ENCODE results near the gene GATC. TPM values are rescaled to one million over a fixed set of nuclear protein-coding genes. Genes with fewer than 3 reads are reported as not detected.
A peak's percentile ranks its signal among the peaks of the same experiment; 100 is the strongest.
"Not testable (repeated sequence)": the region's sequence is repeated elsewhere in the genome, so short reads cannot be mapped to it uniquely, and the experiment has no call there.

The GATC gene
- total and polyA plus RNA-seq, 2 donors (not counting 1 experiment from before 2014, with no cell fraction given), result 15.0 to 26.0 TPM

- TF ChIP-seq EZH2 (IDR thresholded peaks at IDR 0.05; ENCODE audit: borderline replicate concordance, insufficient read depth, low read depth, low read length, poor library complexity, severe bottlenecking), result no peak
- TF ChIP-seq CTCF (IDR thresholded peaks at IDR 0.05), result peak; percentile 82
- Histone ChIP-seq H3K27me3 (replicated peaks in 1 of 4; ENCODE audit: control extremely low read depth in 1 of 4, control insufficient read depth in 3 of 4, insufficient read depth in 4 of 4, low read length in 3 of 4) (no peaks in the 10 kb centered on the region), H4K20me1 (ENCODE audit: control insufficient read depth, insufficient read depth, low read length, poor library complexity, severe bottlenecking) (peaks cover 22% of the 10 kb centered on the region), H3K36me3 (replicated peaks in 1 of 2; ENCODE audit: control extremely low read depth in 1 of 2, control insufficient read depth in 1 of 2, extremely low read depth in 1 of 2, insufficient read depth in 2 of 2, low read length in 1 of 2) (peaks cover 3 to 39% of the 10 kb centered on the region in 2 experiments), H3K4me1 (ENCODE audit: control insufficient read depth in 2 of 2, insufficient read depth in 2 of 2, low read length in 2 of 2) (peaks cover 18 to 20% of the 10 kb centered on the region in 2 donors), H3K9me3 (ENCODE audit: control extremely low read depth in 1 of 3, control insufficient read depth in 2 of 3, insufficient read depth in 1 of 3, low read length in 2 of 3) (no peaks in the 10 kb centered on the region), H3K27ac (ENCODE audit: low read length in 2 of 2) (no peak overlapping the region), H3K4me2 (replicated peaks; ENCODE audit: low read depth, low read length, poor library complexity, severe bottlenecking) (peak overlapping the region; percentile 88), H3K9ac (ENCODE audit: low read length) (no peak overlapping the region), H3K4me3 (ENCODE audit: control extremely low read depth in 1 of 5, extremely low read depth in 1 of 5, insufficient read depth in 1 of 5, low read depth in 2 of 5, low read length in 4 of 5) (no peak overlapping the region), H3K79me2 (ENCODE audit: control insufficient read depth, insufficient read depth, low read length) (peaks cover 40% of the 10 kb centered on the region), H2AFZ (ENCODE audit: insufficient read depth, low read depth, low read length, poor library complexity, severe bottlenecking) (no peak overlapping the region)
- CTCF ChIA-PET, result interaction anchor here (0.5 to 1.6 kb wide), 12 partner anchors 9 to 927 kb away, joined by 3 to 7 read pairs (median 3); partner anchors contain the start of gene POP5
- Mint-ChIP-seq H3K27ac (peak overlapping the region; percentile 56), H3K4me3 (peak overlapping the region; percentile 75), H3K27me3 (no peaks in the 10 kb centered on the region), H3K4me1 (peaks cover 32% of the 10 kb centered on the region), H3K9me3 (ENCODE audit: insufficient read depth) (no peaks in the 10 kb centered on the region)
- peak; percentile 42 for ATAC-seq (ENCODE audit: low read depth)
- WGBS (ENCODE audit: insufficient coverage), result no CpG with 5 or more reads among the region's 6 CpGs
- intact Hi-C loops (cut with micrococcal nuclease), result loop anchor here (1.0 to 10.0 kb wide), 9 partner anchors 57 to 1828 kb away; partner anchors contain the start of genes DYNLL1, POP5, RNF10 and SIRT4
- POLR2A ChIA-PET, result interaction anchor here (1.0 kb wide), 1 partner anchor 11 kb away, joined by 4 read pairs; no protein-coding TSS in a partner anchor
- DNase-seq, result peak; percentile 88
Observed at GRCh38 chr12:120439646-120440247, 6.5 kb upstream of the GATC start.

GRCh38 chr12:120444676-120445075, 1.6 kb upstream of the GATC start:
- intact Hi-C loops (cut with micrococcal nuclease), result no loop called here
- TF ChIP-seq EZH2 (IDR thresholded peaks at IDR 0.05; ENCODE audit: borderline replicate concordance, insufficient read depth, low read depth, low read length, poor library complexity, severe bottlenecking) (no peak), CTCF (IDR thresholded peaks at IDR 0.05) (no peak)
- H3K79me2 ChIP-seq (ENCODE audit: control insufficient read depth, insufficient read depth, low read length), result peaks cover 62% of the 10 kb centered on the region
- no peaks in the 10 kb centered on the region for H3K9me3 Mint-ChIP-seq (ENCODE audit: insufficient read depth)
- ChIA-PET POLR2A (no interaction called here), CTCF (interaction anchor here (1.7 to 3.9 kb wide), 2 partner anchors 12 to 24 kb away, joined by 3 to 8 read pairs; no protein-coding TSS in a partner anchor)
- H3K27me3 ChIP-seq (replicated peaks in 1 of 4; ENCODE audit: control extremely low read depth in 1 of 4, control insufficient read depth in 3 of 4, insufficient read depth in 4 of 4, low read length in 3 of 4), result no peaks in the 10 kb centered on the region
- peaks cover 21 to 27% of the 10 kb centered on the region in 2 donors for H3K4me1 ChIP-seq (ENCODE audit: control insufficient read depth in 2 of 2, insufficient read depth in 2 of 2, low read length in 2 of 2)
- no peak for DNase-seq
- no peaks in the 10 kb centered on the region for H3K9me3 ChIP-seq (ENCODE audit: control extremely low read depth in 1 of 3, control insufficient read depth in 2 of 3, insufficient read depth in 1 of 3, low read length in 2 of 3)
- H3K4me3 ChIP-seq (ENCODE audit: control extremely low read depth in 1 of 5, extremely low read depth in 1 of 5, insufficient read depth in 1 of 5, low read depth in 2 of 5, low read length in 4 of 5), result no peak overlapping the region
- no peak overlapping the region for H3K4me2 ChIP-seq (replicated peaks; ENCODE audit: low read depth, low read length, poor library complexity, severe bottlenecking)
- H3K36me3 ChIP-seq (replicated peaks in 1 of 2; ENCODE audit: control extremely low read depth in 1 of 2, control insufficient read depth in 1 of 2, extremely low read depth in 1 of 2, insufficient read depth in 2 of 2, low read length in 1 of 2), result peaks cover 3 to 37% of the 10 kb centered on the region in 2 experiments
- no peak overlapping the region for H3K27ac ChIP-seq (ENCODE audit: low read length in 2 of 2)
- ATAC-seq (ENCODE audit: low read depth), result no peak
- H2AFZ ChIP-seq (ENCODE audit: insufficient read depth, low read depth, low read length, poor library complexity, severe bottlenecking), result no peak overlapping the region
- 83% methylated on average over 1 of the region's 2 CpGs for WGBS (ENCODE audit: insufficient coverage)
- H4K20me1 ChIP-seq (ENCODE audit: control insufficient read depth, insufficient read depth, low read length, poor library complexity, severe bottlenecking), result peaks cover 15% of the 10 kb centered on the region
- H3K27me3 Mint-ChIP-seq, result no peaks in the 10 kb centered on the region
- H3K9ac ChIP-seq (ENCODE audit: low read length), result no peak overlapping the region
- peak overlapping the region; percentile 96 for H3K4me3 Mint-ChIP-seq
- H3K27ac Mint-ChIP-seq, result peak overlapping the region; percentile 96
- peaks cover 44% of the 10 kb centered on the region for H3K4me1 Mint-ChIP-seq

GRCh38 chr12:120446844-120447178, 567 bp downstream of the GATC start:
- CTCF ChIA-PET, result interaction anchor here (1.5 to 1.6 kb wide), 2 partner anchors 21 to 25 kb away, joined by 3 to 5 read pairs; no protein-coding TSS in a partner anchor
- 10% methylated on average over 13 of the region's 17 CpGs for WGBS (ENCODE audit: insufficient coverage)
- not testable (repeated sequence) for ATAC-seq (ENCODE audit: low read depth)

More at GRCh38 chr12:120446844-120447178, 567 bp downstream of the GATC start:
- peak overlapping the region; percentile 99 for H2AFZ ChIP-seq (ENCODE audit: insufficient read depth, low read depth, low read length, poor library complexity, severe bottlenecking)
- H3K4me3 ChIP-seq (ENCODE audit: control extremely low read depth in 1 of 5, extremely low read depth in 1 of 5, insufficient read depth in 1 of 5, low read depth in 2 of 5, low read length in 4 of 5), result peak overlapping the region; percentile 80 to 98 (median 90)
- H3K36me3 ChIP-seq (replicated peaks in 1 of 2; ENCODE audit: control extremely low read depth in 1 of 2, control insufficient read depth in 1 of 2, extremely low read depth in 1 of 2, insufficient read depth in 2 of 2, low read length in 1 of 2), result peaks cover 5 to 28% of the 10 kb centered on the region in 2 experiments
- peak overlapping the region; percentile 90 to 94 for H3K27ac ChIP-seq (ENCODE audit: low read length in 2 of 2)
- not testable (repeated sequence) for H3K27me3 Mint-ChIP-seq; H4K20me1 ChIP-seq (ENCODE audit: control insufficient read depth, insufficient read depth, low read length, poor library complexity, severe bottlenecking); H3K9me3 ChIP-seq (ENCODE audit: control extremely low read depth in 1 of 3, control insufficient read depth in 2 of 3, insufficient read depth in 1 of 3, low read length in 2 of 3); H3K27me3 ChIP-seq (replicated peaks in 1 of 4; ENCODE audit: control extremely low read depth in 1 of 4, control insufficient read depth in 3 of 4, insufficient read depth in 4 of 4, low read length in 3 of 4); DNase-seq; H3K9me3 Mint-ChIP-seq (ENCODE audit: insufficient read depth)
- peaks cover 16 to 24% of the 10 kb centered on the region in 2 donors for H3K4me1 ChIP-seq (ENCODE audit: control insufficient read depth in 2 of 2, insufficient read depth in 2 of 2, low read length in 2 of 2)
- peak overlapping the region; percentile 74 for H3K4me2 ChIP-seq (replicated peaks; ENCODE audit: low read depth, low read length, poor library complexity, severe bottlenecking)
- peaks cover 38% of the 10 kb centered on the region for H3K4me1 Mint-ChIP-seq
- H3K4me3 Mint-ChIP-seq, result peak overlapping the region; percentile 96
- intact Hi-C loops (cut with micrococcal nuclease), result loop anchor here (1.0 to 2.0 kb wide), 3 partner anchors 9 to 50 kb away; partner anchors contain the start of genes COX6A1, DYNLL1 and SRSF9
- peak overlapping the region; percentile 96 for H3K27ac Mint-ChIP-seq
- POLR2A ChIA-PET, result interaction anchor here (1.3 to 1.4 kb wide), 3 partner anchors 10 to 22 kb away, joined by 3 to 8 read pairs (median 3); no protein-coding TSS in a partner anchor
- H3K79me2 ChIP-seq (ENCODE audit: control insufficient read depth, insufficient read depth, low read length), result peaks cover 70% of the 10 kb centered on the region
- peak overlapping the region; percentile 96 for H3K9ac ChIP-seq (ENCODE audit: low read length)
